B cell (primary cell): ENCODE results near the gene SDR39U1. TPM values are rescaled to one million over a fixed set of nuclear protein-coding genes. Genes with fewer than 3 reads are reported as not detected.

ENCODE experiments used
- ATAC-seq: fragments of 200-7000 bp; cut with Tn5 transposase; one replicate; pipeline ENCODE4 v1.10.0; 2021; ENCODE audit warnings: low read depth, mild to moderate bottlenecking, moderate number of reproducible peaks, moderate library complexity
- CTCF ChIA-PET: fragments of 350-600 bp; sonication (Branson Sonifier 250); formaldehyde crosslinking; loops from one replicate; lab custom pipeline; 2021; ENCODE audit warnings: antibody characterized with exemption, inconsistent platforms; lab: Charles Lee
- POLR2A ChIA-PET: fragments of 350-600 bp; sonication (Branson Sonifier 250); formaldehyde crosslinking; loops from one replicate; lab custom pipeline; 2021; ENCODE audit warnings: antibody characterized with exemption; lab: Charles Lee
- DNase-seq: peaks from one replicate; pipeline ENCODE4 v3.0.0; 2013
- H2AFZ ChIP-seq: 2 replicates; pipeline ENCODE4 v1.6.1; 2012; ENCODE audit warnings: mild to moderate bottlenecking, low read depth, low read length; ENCODE audit not compliant: insufficient read depth, poor library complexity, severe bottlenecking
- H3K27ac ChIP-seq, 2 donors: 1 replicate in 1 of 2; 2 replicates in 1 of 2; pipeline ENCODE4 v1.5.1; 2012 to 2013; ENCODE audit warnings: low read length in 2 of 2, mild to moderate bottlenecking in 2 of 2, moderate library complexity in 1 of 2
- H3K27me3 ChIP-seq, 4 experiments: fragments of 200-600 bp in 1 of 4; sonication (generic) in 1 of 4; replicated peaks in 1 of 4; 1 replicate in 2 of 4; 2 replicates in 2 of 4; pipeline versions ENCODE4 v1.6.1 to v1.7.0; 2013 to 2016; ENCODE audit warnings: low read length in 3 of 4, mild to moderate bottlenecking in 2 of 4, mixed read lengths in 1 of 4, moderate library complexity in 1 of 4; ENCODE audit not compliant: insufficient read depth in 4 of 4, control insufficient read depth in 3 of 4; ENCODE audit errors: control extremely low read depth in 1 of 4
- H3K36me3 ChIP-seq, 2 experiments: replicated peaks in 1 of 2; 1 replicate in 1 of 2; 2 replicates in 1 of 2; pipeline versions ENCODE4 v1.6.1 to v1.7.1; 2013; ENCODE audit warnings: low read length in 1 of 2; ENCODE audit not compliant: insufficient read depth in 2 of 2, control insufficient read depth in 1 of 2; ENCODE audit errors: control extremely low read depth in 1 of 2, extremely low read depth in 1 of 2
- H3K4me1 ChIP-seq, 2 donors: fragments of 200-600 bp in 1 of 2; sonication (generic) in 1 of 2; 1 replicate in 1 of 2; 2 replicates in 1 of 2; pipeline versions ENCODE4 v1.5.1 to v1.6.1; 2013 to 2017; ENCODE audit warnings: low read length in 2 of 2; ENCODE audit not compliant: control insufficient read depth in 2 of 2, insufficient read depth in 2 of 2
- H3K4me2 ChIP-seq: replicated peaks from 2 replicates; pipeline ENCODE3; 2012; ENCODE audit warnings: mild to moderate bottlenecking, low read depth, low read length; ENCODE audit not compliant: poor library complexity, severe bottlenecking
- H3K4me3 ChIP-seq, 5 experiments: fragments of 200-600 bp in 1 of 5; sonication (generic) in 1 of 5; 1 replicate in 3 of 5; 2 replicates in 2 of 5; pipeline versions ENCODE4 v1.5.1 to v1.7.0; 2011 to 2016; ENCODE audit warnings: low read length in 4 of 5, mild to moderate bottlenecking in 4 of 5, low read depth in 2 of 5, control low read depth in 1 of 5, moderate library complexity in 1 of 5; ENCODE audit not compliant: insufficient read depth in 1 of 5; ENCODE audit errors: control extremely low read depth in 1 of 5, extremely low read depth in 1 of 5
- H3K79me2 ChIP-seq: fragments of 200-600 bp; sonication (generic); one replicate; pipeline ENCODE4 v1.6.0; 2016; ENCODE audit warnings: low read length; ENCODE audit not compliant: control insufficient read depth, insufficient read depth
- H3K9ac ChIP-seq: fragments of 200-600 bp; sonication (generic); 2 replicates; pipeline ENCODE4 v1.6.1; 2017; ENCODE audit warnings: mild to moderate bottlenecking, low read length, moderate library complexity
- H3K9me3 ChIP-seq, 3 donors: one replicate each; pipeline versions ENCODE4 v1.6.1 to v1.7.1; 2013; ENCODE audit warnings: low read length in 2 of 3; ENCODE audit not compliant: control insufficient read depth in 2 of 3, insufficient read depth in 1 of 3; ENCODE audit errors: control extremely low read depth in 1 of 3
- H4K20me1 ChIP-seq: 2 replicates; pipeline ENCODE4 v1.6.0; 2012; ENCODE audit warnings: mild to moderate bottlenecking, low read length; ENCODE audit not compliant: insufficient read depth, control insufficient read depth, poor library complexity, severe bottlenecking
- H3K27ac Mint-ChIP-seq: one replicate; pipeline ENCODE4 v1.8.0; 2021; ENCODE audit warnings: mixed read lengths
- H3K27me3 Mint-ChIP-seq: one replicate; pipeline ENCODE4 v1.8.0; 2021; ENCODE audit warnings: mixed read lengths
- H3K4me1 Mint-ChIP-seq: one replicate; pipeline ENCODE4 v1.8.0; 2021; ENCODE audit warnings: mixed read lengths
- H3K4me3 Mint-ChIP-seq: one replicate; pipeline ENCODE4 v1.8.0; 2021; ENCODE audit warnings: mixed read lengths
- H3K9me3 Mint-ChIP-seq: one replicate; pipeline ENCODE4 v1.8.0; 2022; ENCODE audit warnings: mixed read lengths; ENCODE audit not compliant: insufficient read depth
- CTCF ChIP-seq: fragments of 200-600 bp; IDR thresholded peaks from one replicate; pipeline ENCODE4 v1.8.0; 2022; ENCODE audit warnings: antibody characterized with exemption, mild to moderate bottlenecking
- EZH2 ChIP-seq: IDR thresholded peaks from 2 replicates; pipeline ENCODE4 v1.6.1; 2012; ENCODE audit warnings: borderline replicate concordance, low read depth, mild to moderate bottlenecking, moderate library complexity, low read length; ENCODE audit not compliant: insufficient read depth, poor library complexity, severe bottlenecking
- WGBS: methylation state at CpG from one replicate; pipeline ENCODE4 v1.1.5; 2013; ENCODE audit warnings: missing lambda C conversion rate; ENCODE audit not compliant: insufficient coverage; 5-methylcytosine and 5-hydroxymethylcytosine counted together
- intact Hi-C: fragments of 100-400 bp; cut with micrococcal nuclease; formaldehyde crosslinking; loops from one replicate; pipeline ENCODE4 v1.10.0; 2022
- polyA plus RNA-seq: library from polyadenylated mRNA; depleted of rRNA; stranded (reverse); fragments of >200 nt; gene quantifications from 2 replicates; pipeline ENCODE4 v1.2.3, GENCODE V29; 2012
- total RNA-seq, 2 donors: library from RNA; stranded (reverse); fragments of 120-200 nt in 1 of 2; gene quantifications; 1 replicate in 1 of 2; 2 replicates in 1 of 2; pipeline versions ENCODE4 v1.2.3 to v1.2.4, GENCODE V29; 2013 to 2022

The SDR39U1 gene
- total and polyA plus RNA-seq, 2 donors (not counting 1 experiment from before 2014, with no cell fraction given): 126 to 247 TPM

DNA sequence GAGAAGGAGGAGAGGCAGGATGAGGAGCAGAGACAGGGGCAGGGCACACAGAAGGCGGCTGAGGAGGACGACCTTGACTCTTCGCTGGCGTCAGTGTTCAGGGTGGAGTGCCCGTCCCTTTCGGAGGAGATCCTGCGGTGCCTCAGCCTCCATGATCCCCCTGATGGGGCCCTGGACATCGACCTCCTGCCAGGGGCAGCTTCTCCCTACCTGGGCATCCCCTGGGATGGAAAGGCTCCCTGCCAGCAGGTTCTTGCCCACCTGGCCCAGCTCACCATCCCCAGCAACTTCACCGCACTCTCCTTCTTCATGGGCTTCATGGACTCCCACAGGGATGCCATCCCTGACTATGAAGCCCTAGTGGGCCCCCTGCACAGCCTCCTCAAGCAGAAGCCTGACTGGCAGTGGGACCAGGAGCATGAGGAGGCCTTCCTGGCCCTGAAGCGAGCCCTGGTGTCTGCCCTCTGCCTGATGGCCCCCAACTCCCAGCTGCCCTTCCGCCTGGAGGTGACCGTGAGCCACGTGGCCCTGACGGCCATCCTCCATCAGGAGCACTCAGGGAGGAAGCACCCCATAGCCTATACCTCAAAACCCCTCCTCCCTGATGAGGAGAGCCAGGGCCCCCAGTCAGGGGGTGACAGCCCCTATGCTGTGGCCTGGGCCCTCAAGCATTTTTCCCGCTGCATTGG is 27.7 kb downstream of the SDR39U1 start:
- no peak overlapping the region for H3K4me3 ChIP-seq
- ChIA-PET POLR2A (no interaction called here), CTCF (interaction anchor here (1.5 to 4.1 kb wide), 2 partner anchors 10 to 14 kb away, joined by 5 to 21 read pairs; no protein-coding TSS in a partner anchor)
- H3K79me2 ChIP-seq: no peaks in the 10 kb centered on the region
- no peaks in the 10 kb centered on the region for H3K36me3 ChIP-seq
- intact Hi-C loops: no loop called here
- no peak overlapping the region for H2AFZ ChIP-seq
- Mint-ChIP-seq H3K27me3 (peaks cover 27% of the 10 kb centered on the region), H3K27ac (no peak overlapping the region), H3K9me3 (no peaks in the 10 kb centered on the region), H3K4me1 (no peaks in the 10 kb centered on the region), H3K4me3 (no peak overlapping the region)
- TF ChIP-seq CTCF (no peak), EZH2 (no peak)
- H3K9me3 ChIP-seq: no peaks in the 10 kb centered on the region
- H3K27ac ChIP-seq: no peak overlapping the region
- H3K27me3 ChIP-seq: peaks cover 0 to 37% (median 6%) of the 10 kb centered on the region in 4 experiments
- no peak overlapping the region for H3K4me2 ChIP-seq
- no peak overlapping the region for H3K9ac ChIP-seq
- H4K20me1 ChIP-seq: no peaks in the 10 kb centered on the region
- DNase-seq (no peak), ATAC-seq (no peak)
- WGBS: 94% methylated on average over 15 of the region's 15 CpGs
- H3K4me1 ChIP-seq: no peaks in the 10 kb centered on the region

GRCh38 chr14:24414077-24414476 is 28.5 kb downstream of the SDR39U1 start:
- Mint-ChIP-seq H3K27ac (no peak overlapping the region), H3K9me3 (no peaks in the 10 kb centered on the region), H3K27me3 (peaks cover 26% of the 10 kb centered on the region), H3K4me1 (no peaks in the 10 kb centered on the region), H3K4me3 (no peak overlapping the region)
- WGBS: no CpG with 5 or more reads among the region's 1 CpG
- Histone ChIP-seq H3K36me3 (no peaks in the 10 kb centered on the region), H3K4me1 (no peaks in the 10 kb centered on the region), H3K4me3 (no peak overlapping the region), H3K9ac (no peak overlapping the region), H3K9me3 (no peaks in the 10 kb centered on the region), H2AFZ (no peak overlapping the region), H3K79me2 (no peaks in the 10 kb centered on the region), H3K27me3 (peaks cover 0 to 33% (median 6%) of the 10 kb centered on the region in 4 experiments), H3K4me2 (no peak overlapping the region), H3K27ac (no peak overlapping the region), H4K20me1 (no peaks in the 10 kb centered on the region)
- DNase-seq (no peak), ATAC-seq (no peak)
- ChIA-PET POLR2A (no interaction called here), CTCF (interaction anchor here (0.9 to 6.0 kb wide), 10 partner anchors 10 to 81 kb away, joined by 3 to 55 read pairs (median 6); partner anchors contain the start of genes KHNYN and NYNRIN)
- intact Hi-C loops: no loop called here
- TF ChIP-seq EZH2 (no peak), CTCF (no peak)
